Spleen (tissue), 7 donors: Measurements from ENCODE around the gene DCST2.

Experiments
- CTCF ChIP-seq, 11 experiments: fragments of 200-600 bp in 7 of 11; fragments of 450-650 bp in 4 of 11; sonication (generic) in 4 of 11; IDR thresholded peaks in 8 of 11; conservative IDR thresholded peaks in 3 of 11; 1 replicate in 7 of 11; 2 replicates in 4 of 11; pipeline versions ENCODE4 v1.4.0 to v1.8.0; 2016 to 2021; ENCODE audit warnings: antibody characterized with exemption in 11 of 11, inconsistent platforms in 4 of 11, mild to moderate bottlenecking in 1 of 11
- POLR2A ChIP-seq, 3 donors: fragments of 450-650 bp; IDR thresholded peaks; one replicate each; pipeline ENCODE4 v1.5.1; 2017; ENCODE audit warnings: antibody characterized with exemption in 3 of 3, mild to moderate bottlenecking in 1 of 3
- POLR2AphosphoS5 ChIP-seq, 3 donors: sonication (generic); formaldehyde crosslinking; IDR thresholded peaks; one replicate each; pipeline ENCODE4 v1.5.1; 2017; ENCODE audit warnings: antibody characterized with exemption in 3 of 3
- donor health status: DM: no; HTN: no; CAD: no; lungs with moderate emphysema.
- donor health status: DM: no; HTN: no; CAD: no.
- donor health status: DM: no; HTN: no; CAD: no.

GRCh38 chr1:155035936-155036335 is 2.4 kb upstream of the DCST2 start:
- TF ChIP-seq POLR2A (IDR thresholded peaks at IDR 0.05) = no peak
- TF ChIP-seq CTCF (IDR thresholded peaks at IDR 0.05 in 8 of 11, conservative IDR thresholded peaks at IDR 0.05 in 3 of 11) = no peak
- TF ChIP-seq POLR2AphosphoS5 (IDR thresholded peaks at IDR 0.05) = no peak
